HG02763 (cell line): Measurements from ENCODE around the gene SECTM1.

Experiments used
- ATAC-seq: cut with Tn5 transposase; IDR thresholded peaks from one replicate; pipeline ENCODE4 v1.9.1; 2021; ENCODE audit warnings: mild to moderate bottlenecking, moderate library complexity; ENCODE audit not compliant: unreplicated experiment

Gene SECTM1

GRCh38 chr17:82317394-82318168 lies 16.0 kb downstream of the SECTM1 start, which contains the start of gene CD7:
TSS of gene CD7 (minus strand) at chr17:82317608. CDS start at chr17:82317495, 113 bp downstream.
- ATAC-seq, result no peak

GRCh38 chr17:82316651-82317393 lies 16.7 kb downstream of the SECTM1 start:
- no peak for ATAC-seq

GRCh38 chr17:82315703-82316358 lies 17.7 kb downstream of the SECTM1 start:
- no peak for ATAC-seq

- ATAC-seq, result no peak
Measured at GRCh38 chr17:82314727-82315605, 18.6 kb downstream of the SECTM1 start.

- ATAC-seq, result no peak
Measured at GRCh38 chr17:82314012-82314726, 19.4 kb downstream of the SECTM1 start.

- no peak for ATAC-seq
Measured at GRCh38 chr17:82313195-82314011, 20.2 kb downstream of the SECTM1 start.

GRCh38 chr17:82311971-82312370 lies 21.6 kb downstream of the SECTM1 start:
- ATAC-seq, result no peak

GRCh38 chr17:82310877-82311276 lies 22.7 kb downstream of the SECTM1 start:
- no peak for ATAC-seq

GRCh38 chr17:82309656-82310570 lies 23.7 kb downstream of the SECTM1 start:
- no peak for ATAC-seq

- ATAC-seq, result no peak
Measured at GRCh38 chr17:82305727-82306300, 27.8 kb downstream of the SECTM1 start.

GRCh38 chr17:82304826-82305726 lies 28.5 kb downstream of the SECTM1 start:
- no peak for ATAC-seq

GRCh38 chr17:82303944-82304808 lies 29.4 kb downstream of the SECTM1 start:
- ATAC-seq, result no peak

GRCh38 chr17:82302991-82303943 lies 30.3 kb downstream of the SECTM1 start:
- no peak for ATAC-seq

GRCh38 chr17:82302568-82302963 lies 31.0 kb downstream of the SECTM1 start:
- no peak for ATAC-seq
